HEK293 (cell line): ENCODE data around the gene CDR2L.
A peak's percentile ranks its signal among the peaks of the same experiment; 100 is the strongest.

Experiments
- CTCF ChIA-PET: fragments of 350-600 bp; formaldehyde crosslinking; extraction: SDS; loops from one replicate; lab custom pipeline; 2021; ENCODE audit warnings: antibody characterized with exemption; lab: Yijun Ruan, JAX
- POLR2A ChIA-PET: fragments of 300-600 bp; formaldehyde crosslinking; extraction: SDS; loops from one replicate; lab custom pipeline; 2020; ENCODE audit warnings: antibody characterized with exemption, inconsistent platforms; lab: Yijun Ruan, JAX
- H3K27ac ChIP-seq: fragments of 200-500 bp; sonication (Bioruptor generic); 2 replicates; pipeline ENCODE4 v1.5.1; 2014; ENCODE audit warnings: low read depth, low read length, control low read depth, inconsistent platforms; ENCODE audit errors: extremely low read depth
- H3K36me3 ChIP-seq, 2 experiments: fragments of 200-500 bp in 1 of 2; sonication (Bioruptor generic) in 1 of 2; 1 replicate in 1 of 2; 2 replicates in 1 of 2; pipeline ENCODE4 v1.5.1; 2014 to 2017; ENCODE audit warnings: inconsistent platforms in 2 of 2, low read length in 2 of 2; ENCODE audit not compliant: control insufficient read depth in 2 of 2, insufficient read depth in 1 of 2
- H3K4me1 ChIP-seq: fragments of 200-500 bp; sonication (Bioruptor generic); 2 replicates; pipeline ENCODE4 v1.5.1; 2014; ENCODE audit warnings: mild to moderate bottlenecking, low read length, inconsistent platforms; ENCODE audit not compliant: control insufficient read depth, insufficient read depth
- H3K4me3 ChIP-seq: 2 replicates; pipeline ENCODE4 v1.5.1; 2011; ENCODE audit warnings: low read depth, mild to moderate bottlenecking, control low read depth, low read length, moderate library complexity
- H3K9me3 ChIP-seq: fragments of 200-500 bp; sonication (Bioruptor generic); 2 replicates; pipeline ENCODE4 v1.5.1; 2014; ENCODE audit warnings: low read depth, low read length, inconsistent platforms; ENCODE audit not compliant: control insufficient read depth, insufficient read depth
- BCL11B ChIP-seq: fragments of 450-650 bp; formaldehyde crosslinking; IDR thresholded peaks from 2 replicates; pipeline ENCODE4 v1.5.1; 2016; ENCODE audit warnings: low read depth, missing biosample characterization, missing genetic modification characterization
- GLIS1 ChIP-seq: fragments of 450-650 bp; formaldehyde crosslinking; IDR thresholded peaks from 2 replicates; pipeline ENCODE4 v1.5.1; 2016; ENCODE audit warnings: missing biosample characterization, missing genetic modification characterization
- GLIS2 ChIP-seq: fragments of 450-650 bp; formaldehyde crosslinking; IDR thresholded peaks from 2 replicates; pipeline ENCODE4 v1.5.1; 2016; ENCODE audit warnings: missing biosample characterization, missing genetic modification characterization
- HIC1 ChIP-seq: fragments of 450-650 bp; formaldehyde crosslinking; IDR thresholded peaks from 2 replicates; pipeline ENCODE4 v1.5.1; 2016; ENCODE audit warnings: missing biosample characterization, missing genetic modification characterization
- PRDM10 ChIP-seq: fragments of 450-650 bp; formaldehyde crosslinking; IDR thresholded peaks from 2 replicates; pipeline ENCODE4 v1.5.1; 2016; ENCODE audit warnings: missing biosample characterization, missing genetic modification characterization
- REPIN1 ChIP-seq: fragments of 450-650 bp; formaldehyde crosslinking; IDR thresholded peaks from 2 replicates; pipeline ENCODE4 v1.5.1; 2017; ENCODE audit warnings: missing biosample characterization, missing genetic modification characterization, low read depth
- SALL2 ChIP-seq: fragments of 450-650 bp; formaldehyde crosslinking; IDR thresholded peaks from 2 replicates; pipeline ENCODE4 v1.5.0; 2017; ENCODE audit warnings: missing biosample characterization, mild to moderate bottlenecking, missing genetic modification characterization, borderline replicate concordance
- ZBTB17 ChIP-seq: fragments of 450-650 bp; formaldehyde crosslinking; IDR thresholded peaks from 2 replicates; pipeline ENCODE4 v1.5.1; 2016; ENCODE audit warnings: missing biosample characterization, missing genetic modification characterization
- ZBTB20 ChIP-seq: fragments of 450-650 bp; formaldehyde crosslinking; IDR thresholded peaks from 2 replicates; pipeline ENCODE4 v1.5.1; 2016; ENCODE audit warnings: missing biosample characterization, missing genetic modification characterization
- ZBTB8A ChIP-seq: fragments of 450-650 bp; formaldehyde crosslinking; IDR thresholded peaks from 2 replicates; pipeline ENCODE4 v1.5.1; 2016; ENCODE audit warnings: missing biosample characterization, missing genetic modification characterization
- ZNF18 ChIP-seq: fragments of 450-650 bp; formaldehyde crosslinking; IDR thresholded peaks from 2 replicates; pipeline ENCODE4 v1.5.1; 2016; ENCODE audit warnings: missing biosample characterization, missing genetic modification characterization
- ZNF211 ChIP-seq: fragments of 450-650 bp; formaldehyde crosslinking; IDR thresholded peaks from 2 replicates; pipeline ENCODE4 v1.5.1; 2016; ENCODE audit warnings: low read depth, missing biosample characterization, missing genetic modification characterization
- ZNF280D ChIP-seq: fragments of 450-650 bp; formaldehyde crosslinking; IDR thresholded peaks from 2 replicates; pipeline ENCODE4 v1.5.1; 2016; ENCODE audit warnings: missing biosample characterization, missing genetic modification characterization
- ZNF426 ChIP-seq: fragments of 450-650 bp; formaldehyde crosslinking; IDR thresholded peaks from 2 replicates; pipeline ENCODE4 v1.5.1; 2017; ENCODE audit warnings: missing biosample characterization, missing genetic modification characterization, mild to moderate bottlenecking, inconsistent platforms, moderate library complexity
- ZNF48 ChIP-seq: fragments of 450-650 bp; formaldehyde crosslinking; IDR thresholded peaks from 2 replicates; pipeline ENCODE4 v1.5.1; 2016; ENCODE audit warnings: missing biosample characterization, missing genetic modification characterization
- ZNF549 ChIP-seq: fragments of 450-650 bp; IDR thresholded peaks from 2 replicates; pipeline ENCODE4 v1.5.1; 2018; ENCODE audit warnings: missing biosample characterization, missing genetic modification characterization, mild to moderate bottlenecking, inconsistent platforms, moderate library complexity
- ZNF558 ChIP-seq: fragments of 450-650 bp; formaldehyde crosslinking; IDR thresholded peaks from 2 replicates; pipeline ENCODE4 v1.5.1; 2016; ENCODE audit warnings: missing biosample characterization, missing genetic modification characterization
- ZNF560 ChIP-seq: fragments of 450-650 bp; formaldehyde crosslinking; IDR thresholded peaks from 2 replicates; pipeline ENCODE4 v1.5.1; 2017; ENCODE audit warnings: missing biosample characterization, missing genetic modification characterization, borderline replicate concordance
- ZNF707 ChIP-seq: fragments of 450-650 bp; formaldehyde crosslinking; IDR thresholded peaks from 2 replicates; pipeline ENCODE4 v1.5.1; 2016; ENCODE audit warnings: missing biosample characterization, missing genetic modification characterization
- ZNF76 ChIP-seq: fragments of 450-650 bp; formaldehyde crosslinking; IDR thresholded peaks from 2 replicates; pipeline ENCODE4; 2016; ENCODE audit warnings: low read depth, missing biosample characterization, missing genetic modification characterization, borderline replicate concordance
- ZNF843 ChIP-seq: fragments of 450-650 bp; formaldehyde crosslinking; IDR thresholded peaks from 2 replicates; pipeline ENCODE4 v1.5.1; 2016; ENCODE audit warnings: missing biosample characterization, missing genetic modification characterization
- TF ChIP-seq, protein P1 (sequence below): IDR thresholded peaks from 2 replicates; pipeline ENCODE4 v1.6.1; 2011; ENCODE audit warnings: mild to moderate bottlenecking, low read depth, low read length, borderline replicate concordance
- TF ChIP-seq, protein P2 (sequence below): fragments of 450-650 bp; formaldehyde crosslinking; IDR thresholded peaks from 2 replicates; pipeline ENCODE4 v1.5.1; 2016; ENCODE audit warnings: missing biosample characterization, missing genetic modification characterization

Gene CDR2L

GRCh38 chr17:74987909-74988711 is 678 bp downstream of the CDR2L start:
- no peaks in the 10 kb centered on the region for H3K9me3 ChIP-seq
- CTCF ChIA-PET, result interaction anchor here (0.5 to 3.9 kb wide), 14 partner anchors 9 to 283 kb away, joined by 3 to 24 read pairs (median 4); partner anchors contain the start of genes HID1, MIF4GD and MRPL58
- peaks cover 0 to 6% of the 10 kb centered on the region in 2 experiments; a peak in 1 of 3 replicates for H3K36me3 ChIP-seq
- peak overlapping the region; percentile 81 for H3K4me3 ChIP-seq
- POLR2A ChIA-PET, result interaction anchor here (0.9 to 3.1 kb wide), 19 partner anchors 11 to 591 kb away, joined by 3 to 50 read pairs (median 6); partner anchors contain the start of genes FDXR, HID1, KCTD2 and MRPL58
- H3K4me1 ChIP-seq, result peaks cover 2% of the 10 kb centered on the region; the same call in 1 of the 2 replicates
- peak overlapping the region; percentile 88; the same call in 1 of the 2 replicates for H3K27ac ChIP-seq
- TF ChIP-seq ZNF76 (peak; percentile 67), HIC1 (tag by site-specific recombination) (no peak), ZNF211 (tag by site-specific recombination) (no peak), ZBTB17 (tag by site-specific recombination) (no peak), SALL2 (tag by site-specific recombination) (no peak), ZNF558 (tag by site-specific recombination) (no peak), ZBTB20 (tag by site-specific recombination) (peak; percentile 62; the same call in 1 of the 2 replicates), PRDM10 (tag by site-specific recombination) (peak; percentile 54), ZNF48 (no peak), GLIS1 (tag by site-specific recombination) (peak; percentile 14; the same call in 1 of the 2 replicates), REPIN1 (tag by site-specific recombination) (no peak), ZNF707 (tag by site-specific recombination) (no peak), ZNF426 (tag by site-specific recombination) (no peak), ZBTB8A (tag by site-specific recombination) (peak; percentile 95), ZNF549 (no peak), GLIS2 (no peak; the same call in 1 of the 2 replicates), ZNF843 (tag by site-specific recombination) (no peak), ZNF18 (no peak), ZNF560 (tag by site-specific recombination) (no peak), BCL11B (no peak), ZNF280D (tag by site-specific recombination) (no peak)
- TF ChIP-seq, protein P1, sequence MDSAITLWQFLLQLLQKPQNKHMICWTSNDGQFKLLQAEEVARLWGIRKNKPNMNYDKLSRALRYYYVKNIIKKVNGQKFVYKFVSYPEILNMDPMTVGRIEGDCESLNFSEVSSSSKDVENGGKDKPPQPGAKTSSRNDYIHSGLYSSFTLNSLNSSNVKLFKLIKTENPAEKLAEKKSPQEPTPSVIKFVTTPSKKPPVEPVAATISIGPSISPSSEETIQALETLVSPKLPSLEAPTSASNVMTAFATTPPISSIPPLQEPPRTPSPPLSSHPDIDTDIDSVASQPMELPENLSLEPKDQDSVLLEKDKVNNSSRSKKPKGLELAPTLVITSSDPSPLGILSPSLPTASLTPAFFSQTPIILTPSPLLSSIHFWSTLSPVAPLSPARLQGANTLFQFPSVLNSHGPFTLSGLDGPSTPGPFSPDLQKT, result no peak
- TF ChIP-seq, protein P2, sequence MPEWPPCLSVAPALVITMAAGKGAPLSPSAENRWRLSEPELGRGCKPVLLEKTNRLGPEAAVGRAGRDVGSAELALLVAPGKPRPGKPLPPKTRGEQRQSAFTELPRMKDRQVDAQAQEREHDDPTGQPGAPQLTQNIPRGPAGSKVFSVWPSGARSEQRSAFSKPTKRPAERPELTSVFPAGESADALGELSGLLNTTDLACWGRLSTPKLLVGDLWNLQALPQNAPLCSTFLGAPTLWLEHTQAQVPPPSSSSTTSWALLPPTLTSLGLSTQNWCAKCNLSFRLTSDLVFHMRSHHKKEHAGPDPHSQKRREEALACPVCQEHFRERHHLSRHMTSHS (tag by site-specific recombination), result no peak
